Muscle layer of colon (tissue), 2 donors: Measurements from ENCODE around the gene MMS19.
A peak's percentile ranks its signal among the peaks of the same experiment; 100 is the strongest.

Experiments
- H3K27ac ChIP-seq: one replicate; pipeline ENCODE4 v1.7.0; 2013; ENCODE audit warnings: low read depth, mild to moderate bottlenecking, low read length, moderate library complexity
- H3K27me3 ChIP-seq, 2 donors: one replicate each; pipeline ENCODE4 v1.7.0; 2013; ENCODE audit warnings: low read length in 2 of 2, mild to moderate bottlenecking in 2 of 2; ENCODE audit not compliant: insufficient read depth in 2 of 2, control insufficient read depth in 1 of 2
- H3K36me3 ChIP-seq: one replicate; pipeline ENCODE4 v1.7.0; 2013; ENCODE audit warnings: mild to moderate bottlenecking, low read length; ENCODE audit not compliant: insufficient read depth
- H3K4me1 ChIP-seq: one replicate; pipeline ENCODE4 v1.7.0; 2013; ENCODE audit warnings: mild to moderate bottlenecking, low read length; ENCODE audit not compliant: insufficient read depth
- H3K4me3 ChIP-seq, 2 donors: one replicate each; pipeline ENCODE4 v1.7.0; 2013; ENCODE audit warnings: low read length in 2 of 2, low read depth in 1 of 2, mild to moderate bottlenecking in 1 of 2, moderate library complexity in 1 of 2
- H3K9ac ChIP-seq: one replicate; pipeline ENCODE4 v1.7.0; 2013; ENCODE audit warnings: low read length
- H3K9me3 ChIP-seq: one replicate; pipeline ENCODE4 v1.7.0; 2013; ENCODE audit warnings: mild to moderate bottlenecking, low read length
- donor health status: abdominal sarcoma.
- donor health status: Adenocarcinoma of cecum.

The MMS19 gene

DNA sequence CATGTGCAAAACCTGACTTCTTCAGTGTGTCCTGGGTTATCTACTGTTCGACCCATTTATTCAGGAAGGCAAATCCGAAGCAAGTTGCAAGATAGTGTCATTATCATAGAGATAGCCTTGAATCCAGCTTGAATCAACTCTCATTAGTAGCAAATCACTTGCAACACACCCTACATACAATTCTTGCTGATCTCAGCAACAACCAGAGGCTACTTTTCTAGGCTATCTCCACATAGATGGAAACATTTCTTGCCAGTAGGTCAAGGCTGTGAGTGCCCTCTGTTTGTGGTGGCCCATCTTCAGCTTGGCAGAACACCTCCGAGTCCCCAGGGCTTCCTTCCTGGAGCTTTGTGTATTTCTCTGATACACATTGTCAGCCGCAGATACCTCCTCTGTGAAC is 12.5 kb upstream of the MMS19 start:
- Histone ChIP-seq H3K27ac (no peak overlapping the region), H3K4me1 (peaks cover 20% of the 10 kb centered on the region), H3K36me3 (no peaks in the 10 kb centered on the region), H3K9me3 (no peaks in the 10 kb centered on the region), H3K27me3 (no peaks in the 10 kb centered on the region), H3K4me3 (no peak overlapping the region), H3K9ac (no peak overlapping the region)

DNA sequence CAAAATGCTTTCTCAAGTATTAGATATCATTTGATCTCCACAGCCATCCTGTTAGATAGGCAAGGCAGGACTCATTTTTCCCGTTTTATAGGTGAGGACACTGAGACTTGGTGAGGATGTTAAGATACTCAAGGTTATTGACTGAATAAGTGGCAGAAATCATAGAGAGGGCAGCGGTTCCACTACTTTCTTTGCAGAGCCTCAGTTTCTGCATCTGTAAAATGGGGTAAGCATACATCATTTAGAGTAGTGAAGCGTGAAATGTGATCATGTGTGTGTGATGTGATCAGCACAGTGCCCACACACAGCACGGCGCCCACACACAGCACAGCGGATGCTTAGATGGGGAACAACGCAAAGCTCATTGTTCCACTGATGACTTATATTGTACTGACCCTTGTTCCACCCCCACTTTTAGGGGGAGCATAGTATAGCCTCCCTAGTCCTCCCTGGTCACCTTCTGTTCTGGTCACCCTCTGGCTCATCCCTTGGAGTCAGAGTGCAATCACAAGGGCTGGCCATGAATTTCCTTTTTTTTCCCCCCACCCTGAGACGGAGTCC is 11.0 kb upstream of the MMS19 start:
- Histone ChIP-seq H3K27me3 (no peaks in the 10 kb centered on the region), H3K9ac (no peak overlapping the region), H3K4me1 (peaks cover 20% of the 10 kb centered on the region), H3K27ac (no peak overlapping the region), H3K9me3 (no peaks in the 10 kb centered on the region), H3K4me3 (no peak overlapping the region), H3K36me3 (no peaks in the 10 kb centered on the region)

DNA sequence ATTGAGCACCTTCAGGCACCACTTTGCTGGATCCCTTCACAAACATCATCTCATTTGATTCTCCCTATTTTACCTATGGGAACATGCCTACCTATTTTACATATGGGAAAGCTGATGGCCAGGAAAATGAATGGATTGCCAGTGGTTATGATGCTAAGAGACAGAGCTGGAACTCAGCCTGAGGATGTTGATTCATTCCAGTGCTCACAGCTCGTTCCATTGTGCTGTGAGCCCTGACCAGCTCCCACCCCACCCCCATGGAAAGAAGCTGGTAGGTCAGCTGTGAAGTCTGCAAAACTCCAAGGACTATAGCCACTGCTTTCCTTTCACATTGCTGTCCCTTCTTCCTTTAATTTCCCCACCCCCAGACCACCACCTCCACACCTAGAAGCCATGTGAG is 10.1 kb upstream of the MMS19 start:
- no peaks in the 10 kb centered on the region for H3K27me3 ChIP-seq
- H3K9me3 ChIP-seq = no peaks in the 10 kb centered on the region
- no peak overlapping the region for H3K4me3 ChIP-seq
- H3K9ac ChIP-seq = no peak overlapping the region
- H3K36me3 ChIP-seq = no peaks in the 10 kb centered on the region
- H3K4me1 ChIP-seq = peaks cover 20% of the 10 kb centered on the region
- H3K27ac ChIP-seq = no peak overlapping the region

DNA sequence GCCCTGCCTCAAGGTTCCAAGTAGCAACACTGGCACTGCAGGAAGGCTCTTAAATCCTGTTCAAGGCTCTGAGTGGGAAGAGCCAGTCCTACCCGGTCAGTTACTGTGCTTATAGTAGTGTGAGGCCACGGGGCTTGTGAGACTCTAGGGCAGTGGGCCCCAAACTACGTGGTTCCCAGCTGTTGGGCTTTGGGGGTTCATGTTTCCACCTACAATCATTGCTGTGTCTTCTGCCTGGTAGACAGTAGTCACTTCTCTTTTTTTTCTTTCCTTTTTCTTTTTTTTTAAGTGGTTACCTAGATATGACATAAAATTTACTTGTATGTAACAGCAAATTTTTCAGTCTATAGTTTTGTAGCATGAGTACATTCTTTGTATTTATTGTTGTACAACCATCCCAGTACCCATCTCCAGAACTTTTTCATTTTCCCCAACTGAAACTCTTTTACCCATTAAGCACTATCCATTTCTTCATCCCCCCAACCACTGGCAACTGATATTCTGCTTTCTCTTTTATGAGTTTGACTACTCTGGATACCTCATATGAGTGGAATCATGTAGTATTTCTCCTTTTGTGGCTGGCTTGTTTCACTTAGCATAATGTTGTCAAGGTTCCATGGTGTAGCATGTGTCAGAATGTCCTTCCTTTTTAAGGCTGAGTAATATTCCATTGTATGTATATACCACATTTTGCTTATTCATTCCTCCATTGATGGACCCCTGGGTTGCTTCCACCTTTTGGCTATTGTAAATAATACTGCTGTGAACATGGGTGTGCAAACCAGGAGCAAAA is 8.2 kb upstream of the MMS19 start:
- H3K27me3 ChIP-seq = no peaks in the 10 kb centered on the region
- no peaks in the 10 kb centered on the region for H3K9me3 ChIP-seq
- no peak overlapping the region for H3K27ac ChIP-seq
- H3K9ac ChIP-seq = no peak overlapping the region
- H3K36me3 ChIP-seq = no peaks in the 10 kb centered on the region
- H3K4me3 ChIP-seq = no peak overlapping the region
- H3K4me1 ChIP-seq = peaks cover 3% of the 10 kb centered on the region

DNA sequence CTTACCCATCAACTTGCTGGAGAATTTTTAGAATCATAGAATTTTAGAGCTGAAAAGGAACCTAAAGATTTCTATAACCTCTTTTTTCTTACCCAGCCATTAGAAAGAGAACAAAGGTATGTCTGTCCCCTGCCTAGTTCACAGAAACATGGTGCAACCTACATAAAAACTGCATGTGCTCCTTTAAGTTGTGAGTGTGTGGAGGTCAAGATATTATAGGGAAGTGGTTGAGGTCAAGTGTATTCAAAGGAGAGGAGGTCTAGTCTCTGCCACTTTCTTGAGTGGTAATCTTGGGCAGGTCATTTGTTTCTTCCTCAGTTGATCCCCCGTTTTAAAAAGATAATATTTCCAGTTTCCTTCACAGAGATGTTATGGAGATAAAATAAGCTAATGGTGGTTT is 6.9 kb upstream of the MMS19 start:
- Histone ChIP-seq H3K9me3 (no peaks in the 10 kb centered on the region), H3K27me3 (no peaks in the 10 kb centered on the region), H3K4me3 (no peak overlapping the region), H3K9ac (no peak overlapping the region), H3K27ac (no peak overlapping the region), H3K4me1 (peaks cover 4% of the 10 kb centered on the region), H3K36me3 (no peaks in the 10 kb centered on the region)

DNA sequence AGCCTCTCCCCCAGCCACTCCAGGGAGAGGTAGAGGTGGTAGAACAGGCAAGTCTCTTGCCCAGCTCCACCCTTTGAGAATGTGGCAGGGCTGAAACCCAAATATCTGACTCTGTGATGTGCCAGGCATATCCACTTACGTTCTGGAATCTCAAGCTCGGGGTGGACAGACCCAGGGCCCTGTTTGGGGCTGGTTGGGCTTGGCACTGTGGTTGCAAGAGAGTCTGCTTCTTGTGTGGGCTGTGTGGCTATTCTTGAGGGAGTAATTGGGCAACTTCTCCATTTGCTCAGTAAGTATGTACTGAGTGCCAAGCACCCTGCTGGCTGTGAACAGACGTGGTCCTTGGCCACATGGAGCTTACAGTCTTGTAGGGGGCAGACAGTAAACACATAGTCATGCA is 5.2 kb upstream of the MMS19 start:
- Histone ChIP-seq H3K36me3 (no peaks in the 10 kb centered on the region), H3K9ac (no peak overlapping the region), H3K27ac (no peak overlapping the region), H3K4me1 (peaks cover 8% of the 10 kb centered on the region), H3K27me3 (no peaks in the 10 kb centered on the region), H3K9me3 (no peaks in the 10 kb centered on the region), H3K4me3 (no peak overlapping the region)

DNA sequence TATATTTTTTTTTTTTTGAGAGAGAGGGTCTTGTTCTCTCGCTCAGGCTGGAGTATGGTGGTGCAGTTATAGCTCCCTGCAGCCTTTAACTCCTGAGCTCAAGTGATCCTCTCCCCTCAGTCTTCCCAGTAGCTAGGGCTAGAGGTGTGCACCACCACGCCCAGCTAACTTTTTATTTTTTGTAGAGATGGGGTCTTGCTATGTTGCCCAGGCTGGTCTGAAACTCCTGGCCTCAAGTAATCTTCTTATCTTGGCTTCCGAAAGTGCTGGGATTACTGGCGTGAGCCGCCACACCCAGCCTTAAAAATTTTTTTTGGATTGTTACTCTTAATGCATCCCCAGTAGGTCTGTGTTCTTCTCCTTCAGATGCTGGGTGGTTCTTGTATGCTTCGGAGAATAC is 4.7 kb upstream of the MMS19 start:
- no peaks in the 10 kb centered on the region for H3K9me3 ChIP-seq
- H3K36me3 ChIP-seq = no peaks in the 10 kb centered on the region
- H3K4me1 ChIP-seq = peaks cover 8% of the 10 kb centered on the region
- H3K27ac ChIP-seq = no peak overlapping the region
- H3K9ac ChIP-seq = no peak overlapping the region
- no peaks in the 10 kb centered on the region for H3K27me3 ChIP-seq
- no peak overlapping the region for H3K4me3 ChIP-seq

DNA sequence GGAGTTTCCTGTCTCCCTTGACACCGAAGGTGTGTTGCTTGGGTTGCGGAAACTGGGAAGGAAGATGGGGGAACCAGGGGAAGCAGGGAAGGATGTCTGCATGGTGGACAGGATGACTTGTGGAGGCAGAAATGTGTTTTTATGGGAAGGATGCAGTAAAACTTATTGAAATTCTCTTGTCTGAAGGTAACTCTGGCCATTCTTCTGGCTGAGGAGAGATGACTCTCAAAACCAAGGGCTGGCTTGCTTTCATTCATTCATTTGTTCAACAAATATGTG is 2.0 kb upstream of the MMS19 start:
- Histone ChIP-seq H3K9ac (peak overlapping the region; percentile 42), H3K4me3 (peak overlapping the region in 1 of 2 donors; percentile 90), H3K36me3 (peaks cover 3% of the 10 kb centered on the region), H3K9me3 (no peaks in the 10 kb centered on the region), H3K27me3 (no peaks in the 10 kb centered on the region), H3K27ac (peak overlapping the region; percentile 83), H3K4me1 (peaks cover 23% of the 10 kb centered on the region)

DNA sequence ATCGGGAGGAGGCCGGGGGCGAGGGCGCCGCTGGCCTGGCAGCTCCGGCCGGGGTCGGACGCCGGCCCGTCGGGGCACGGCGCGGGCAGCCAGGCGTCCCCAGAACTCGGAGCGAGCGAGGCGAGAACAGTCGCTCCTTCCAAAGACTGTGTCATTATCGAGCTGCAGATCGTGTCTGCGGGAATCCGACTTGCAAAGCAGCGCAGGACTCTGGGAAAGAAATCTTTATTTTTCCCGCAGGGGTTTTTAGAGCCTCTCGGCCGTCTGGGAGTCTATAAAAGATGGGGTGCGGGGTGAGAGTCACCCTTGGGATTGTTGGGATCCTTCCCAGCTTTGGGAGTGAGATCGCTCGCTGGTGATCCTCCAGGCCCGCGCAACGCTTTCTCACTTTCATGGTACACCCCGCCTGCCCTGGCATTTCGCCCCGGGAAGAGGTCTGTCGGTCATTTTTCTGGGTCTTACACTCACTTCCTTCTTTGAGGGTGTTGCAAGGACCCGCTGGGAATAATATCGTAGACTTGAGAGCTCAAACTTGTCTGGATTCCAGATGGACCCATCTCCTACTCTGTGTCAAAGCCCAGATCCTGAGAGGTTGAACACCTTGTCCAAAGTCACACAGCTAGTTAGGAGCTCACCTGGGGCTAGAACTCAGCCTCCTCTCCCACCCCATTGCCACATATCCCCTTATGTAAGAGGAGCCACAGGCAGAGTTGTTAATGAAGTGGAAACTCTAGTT is 1.5 kb upstream of the MMS19 start:
- Histone ChIP-seq H3K9ac (peak overlapping the region; percentile 42), H3K9me3 (no peaks in the 10 kb centered on the region), H3K4me1 (peaks cover 28% of the 10 kb centered on the region), H3K27me3 (no peaks in the 10 kb centered on the region), H3K4me3 (peak overlapping the region; percentile 90 to 99), H3K36me3 (peaks cover 3% of the 10 kb centered on the region), H3K27ac (peak overlapping the region; percentile 83)

DNA sequence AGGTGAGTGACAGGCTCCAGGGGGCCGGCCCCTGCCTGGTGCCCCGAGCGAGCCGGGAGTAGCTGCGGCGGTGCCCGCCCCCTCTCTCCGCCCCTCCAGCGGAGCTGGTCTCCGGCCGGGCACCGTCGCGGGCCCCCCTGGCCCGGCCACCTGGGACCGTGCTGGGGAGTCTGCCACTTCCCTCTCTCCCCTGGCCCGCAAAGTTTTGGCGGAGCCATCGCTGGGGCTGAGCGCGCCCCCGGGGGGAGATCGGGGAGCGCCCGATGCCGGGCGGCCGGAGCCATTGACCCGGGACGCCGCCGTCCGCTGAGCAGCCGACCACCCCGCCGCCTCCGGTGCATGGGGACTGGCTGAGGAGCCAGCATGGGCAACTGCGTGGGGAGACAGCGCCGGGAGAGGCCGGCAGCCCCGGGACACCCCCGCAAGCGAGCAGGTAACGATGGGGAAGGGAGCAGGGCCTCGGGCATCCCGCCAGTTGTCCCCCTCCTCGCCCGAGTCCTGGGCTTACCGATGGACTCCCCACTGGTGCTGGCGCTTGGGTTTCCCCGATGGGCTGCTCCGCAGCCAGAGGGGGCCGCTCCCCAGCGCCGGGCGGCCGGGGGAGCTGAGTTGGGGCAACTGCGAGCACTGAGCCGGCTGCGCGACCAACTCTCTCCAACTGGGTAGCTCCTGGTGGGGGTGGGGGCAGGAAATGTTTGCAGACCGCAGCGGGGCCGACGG is 779 bp upstream of the MMS19 start, which contains the start of gene UBTD1:
Gene UBTD1, plus strand, starts transcription at position 84 of the 720 bp plus-strand sequence. Its CDS starts 280 bp downstream, at position 364.
- H3K9me3 ChIP-seq = no peaks in the 10 kb centered on the region
- no peaks in the 10 kb centered on the region for H3K27me3 ChIP-seq
- peak within 1 kb of the TSS; percentile 90 to 99 for H3K4me3 ChIP-seq
- peaks cover 3% of the 10 kb centered on the region for H3K36me3 ChIP-seq
- peak within 1 kb of the TSS; percentile 83 for H3K27ac ChIP-seq
- H3K4me1 ChIP-seq = peaks cover 31% of the 10 kb centered on the region
- H3K9ac ChIP-seq = peak within 1 kb of the TSS; percentile 77

DNA sequence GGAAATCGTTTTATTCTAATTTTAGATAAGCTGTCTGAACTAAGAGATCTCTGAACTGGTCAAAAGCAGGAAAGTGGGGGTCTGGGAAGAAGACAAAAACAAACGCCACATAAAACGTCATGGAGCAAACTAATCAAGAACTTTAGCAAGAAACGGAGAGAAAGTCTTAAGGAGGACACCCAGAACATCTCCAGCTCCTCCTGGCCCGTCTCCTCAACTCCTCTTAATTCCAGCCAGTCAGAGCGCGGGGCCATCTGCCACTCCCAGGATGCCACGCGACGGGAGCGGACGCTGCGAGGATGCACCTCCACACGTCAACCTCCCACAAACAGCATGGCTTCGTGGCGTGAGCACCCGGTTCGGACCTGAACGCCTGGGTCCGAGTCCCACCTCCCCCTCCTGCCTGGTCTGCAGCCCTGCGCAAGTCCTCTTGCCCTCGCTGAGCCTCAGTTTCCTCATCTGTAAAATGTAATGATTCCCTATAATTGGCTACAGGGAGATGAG is 598 bp downstream of the MMS19 start:
- H3K4me1 ChIP-seq = peaks cover 31% of the 10 kb centered on the region

More for the DNA sequence above, 598 bp downstream of the MMS19 start:
- H3K27me3 ChIP-seq = no peaks in the 10 kb centered on the region
- H3K9ac ChIP-seq = peak overlapping the region; percentile 77
- peak overlapping the region; percentile 90 to 99 for H3K4me3 ChIP-seq
- peaks cover 3% of the 10 kb centered on the region for H3K36me3 ChIP-seq
- no peaks in the 10 kb centered on the region for H3K9me3 ChIP-seq
- H3K27ac ChIP-seq = peak overlapping the region; percentile 83
